Measurements from ENCODE around the gene DPYD.

DPYD gene

DNA sequence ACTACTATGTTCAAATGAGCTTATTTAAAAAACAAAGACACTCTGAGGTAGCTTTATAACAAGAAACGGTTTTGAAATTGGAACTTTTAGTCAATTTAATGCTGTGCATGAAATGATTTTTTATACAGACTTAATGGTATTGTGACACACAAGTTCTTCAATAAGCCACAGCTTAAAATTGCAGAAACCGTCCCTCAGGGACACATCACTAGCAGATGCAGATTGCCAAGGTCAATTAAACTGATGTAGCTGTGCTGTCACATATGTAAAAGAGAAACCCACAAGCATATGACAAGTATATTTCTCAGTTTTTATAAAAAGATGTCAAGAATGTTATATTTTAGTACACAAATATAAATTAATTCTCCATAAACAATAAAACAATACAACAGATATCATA lies 366.9 kb downstream of the DPYD start:
- H3K27ac ChIP-seq: no peak overlapping the region
- CTCF ChIA-PET: interaction anchor here (0.7 kb wide), 1 partner anchor 638 kb away, joined by 3 read pairs; no protein-coding TSS in a partner anchor
- TF ChIP-seq, protein P1, sequence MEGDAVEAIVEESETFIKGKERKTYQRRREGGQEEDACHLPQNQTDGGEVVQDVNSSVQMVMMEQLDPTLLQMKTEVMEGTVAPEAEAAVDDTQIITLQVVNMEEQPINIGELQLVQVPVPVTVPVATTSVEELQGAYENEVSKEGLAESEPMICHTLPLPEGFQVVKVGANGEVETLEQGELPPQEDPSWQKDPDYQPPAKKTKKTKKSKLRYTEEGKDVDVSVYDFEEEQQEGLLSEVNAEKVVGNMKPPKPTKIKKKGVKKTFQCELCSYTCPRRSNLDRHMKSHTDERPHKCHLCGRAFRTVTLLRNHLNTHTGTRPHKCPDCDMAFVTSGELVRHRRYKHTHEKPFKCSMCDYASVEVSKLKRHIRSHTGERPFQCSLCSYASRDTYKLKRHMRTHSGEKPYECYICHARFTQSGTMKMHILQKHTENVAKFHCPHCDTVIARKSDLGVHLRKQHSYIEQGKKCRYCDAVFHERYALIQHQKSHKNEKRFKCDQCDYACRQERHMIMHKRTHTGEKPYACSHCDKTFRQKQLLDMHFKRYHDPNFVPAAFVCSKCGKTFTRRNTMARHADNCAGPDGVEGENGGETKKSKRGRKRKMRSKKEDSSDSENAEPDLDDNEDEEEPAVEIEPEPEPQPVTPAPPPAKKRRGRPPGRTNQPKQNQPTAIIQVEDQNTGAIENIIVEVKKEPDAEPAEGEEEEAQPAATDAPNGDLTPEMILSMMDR (conservative IDR thresholded peaks at IDR 0.05; ENCODE audit: low read depth): no peak
- POLR2A ChIA-PET (ENCODE audit: low non-redundant PET): no interaction called here
- DNase-seq (ENCODE audit: low spot score): no peak

- TF ChIP-seq, protein P1 (conservative IDR thresholded peaks at IDR 0.05; ENCODE audit: low read depth): no peak
- H3K27ac ChIP-seq: no peak overlapping the region
- no peak for DNase-seq (ENCODE audit: low spot score)
- CTCF ChIA-PET: no interaction called here
- POLR2A ChIA-PET (ENCODE audit: low non-redundant PET): no interaction called here
Observed at GRCh38 chr1:97551113-97551512, 369.7 kb downstream of the DPYD start.

- TF ChIP-seq, protein P1 (conservative IDR thresholded peaks at IDR 0.05; ENCODE audit: low read depth): no peak
- no peak for DNase-seq (ENCODE audit: low spot score)
- CTCF ChIA-PET: no interaction called here
- no peak overlapping the region for H3K27ac ChIP-seq
- POLR2A ChIA-PET (ENCODE audit: low non-redundant PET): no interaction called here
Observed at GRCh38 chr1:97545446-97545845, 375.4 kb downstream of the DPYD start.

DNA sequence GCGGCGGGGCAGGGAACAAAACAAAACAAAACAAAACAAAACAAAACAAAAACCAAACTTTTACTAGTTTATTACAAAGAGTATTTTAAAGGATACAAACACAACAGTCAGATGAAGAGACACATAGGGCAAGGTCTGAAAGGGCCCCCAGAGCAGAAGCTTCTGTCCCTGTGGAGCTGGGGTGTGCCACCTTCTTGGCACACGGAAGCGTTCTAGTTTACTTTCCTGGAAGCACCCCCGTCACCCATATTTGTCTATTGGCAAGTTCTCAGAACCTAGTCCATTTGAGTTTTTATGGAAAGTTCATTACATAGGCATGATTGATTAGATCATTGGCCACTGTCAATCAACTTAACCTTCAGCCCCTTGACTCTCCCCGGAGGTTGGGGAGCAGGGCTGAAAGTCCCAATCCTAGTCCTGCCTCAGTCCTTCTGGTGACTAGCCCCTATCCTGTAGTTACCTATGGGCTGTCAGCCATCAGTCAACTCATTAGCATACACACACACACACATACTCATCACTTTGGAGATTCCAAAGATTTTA lies 380.4 kb downstream of the DPYD start:
- TF ChIP-seq, protein P1 (conservative IDR thresholded peaks at IDR 0.05; ENCODE audit: low read depth): no peak
- ChIA-PET CTCF (no interaction called here), POLR2A (ENCODE audit: low non-redundant PET) (no interaction called here)
- DNase-seq (ENCODE audit: low spot score): no peak
- no peak overlapping the region for H3K27ac ChIP-seq

DNA sequence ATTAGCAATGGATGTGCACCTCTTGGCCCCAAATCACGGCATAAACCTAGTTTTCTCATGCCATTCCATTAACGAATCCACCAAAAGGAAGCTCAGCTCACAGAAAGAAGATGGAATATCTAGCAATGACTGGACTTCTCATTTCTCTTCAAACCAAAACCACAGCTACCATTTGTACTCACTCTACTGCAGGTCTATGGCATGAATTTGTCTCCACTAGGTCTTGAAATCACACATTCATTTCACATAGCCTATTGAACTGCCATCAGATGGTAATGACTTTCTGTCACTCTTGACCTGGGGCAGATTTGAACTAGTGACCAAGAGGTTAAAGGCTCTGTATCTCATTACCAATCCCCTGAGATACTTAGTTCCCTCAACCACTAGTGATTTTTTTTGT lies 382.7 kb downstream of the DPYD start:
- H3K27ac ChIP-seq: no peak overlapping the region
- DNase-seq (ENCODE audit: low spot score): no peak
- POLR2A ChIA-PET (ENCODE audit: low non-redundant PET): no interaction called here
- CTCF ChIA-PET: interaction anchor here (0.6 kb wide), 1 partner anchor 46 kb away, joined by 3 read pairs; no protein-coding TSS in a partner anchor
- TF ChIP-seq, protein P1 (conservative IDR thresholded peaks at IDR 0.05; ENCODE audit: low read depth): no peak

- CTCF ChIA-PET: no interaction called here
- TF ChIP-seq, protein P1 (conservative IDR thresholded peaks at IDR 0.05; ENCODE audit: low read depth): no peak
- no peak overlapping the region for H3K27ac ChIP-seq
- no peak for DNase-seq (ENCODE audit: low spot score)
- POLR2A ChIA-PET (ENCODE audit: low non-redundant PET): no interaction called here
Observed at GRCh38 chr1:97533358-97533757, 387.5 kb downstream of the DPYD start.

DNA sequence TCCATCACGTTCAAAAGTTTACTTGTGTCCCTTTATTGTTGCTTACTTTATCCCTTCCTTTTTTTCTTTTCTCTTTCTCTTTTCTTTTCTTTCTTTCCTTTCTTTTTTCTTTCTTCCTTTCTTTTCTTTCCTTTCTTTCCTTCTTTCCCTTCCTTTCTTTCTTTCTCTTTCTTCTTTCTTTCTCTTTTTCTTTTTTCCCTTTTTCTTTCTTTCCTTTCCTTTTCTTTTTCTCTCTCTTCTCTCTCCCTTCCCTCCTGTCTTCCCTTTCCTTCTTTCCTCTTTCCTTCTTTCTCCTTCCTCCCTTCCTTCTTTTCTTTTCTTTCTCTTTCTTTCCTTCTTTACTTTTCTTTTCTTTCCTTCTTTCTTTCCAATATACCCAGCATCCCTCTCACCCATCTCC lies 391.2 kb downstream of the DPYD start:
- H3K27ac ChIP-seq: no peak overlapping the region
- CTCF ChIA-PET: no interaction called here
- TF ChIP-seq, protein P1 (conservative IDR thresholded peaks at IDR 0.05; ENCODE audit: low read depth): no peak
- POLR2A ChIA-PET (ENCODE audit: low non-redundant PET): no interaction called here
- DNase-seq (ENCODE audit: low spot score): no peak
